H1 (cell line): Measurements from ENCODE around the gene TLR9. TPM values are rescaled to one million over a fixed set of nuclear protein-coding genes. Genes with fewer than 3 reads are reported as not detected.

Source experiments
- ASH2L ChIP-seq: fragments of 200-600, 300-600 bp; sonication (generic); IDR thresholded peaks from one replicate; pipeline ENCODE4 v1.7.1; 2017; ENCODE audit warnings: low read length
- BRCA1 ChIP-seq: IDR thresholded peaks from 2 replicates; pipeline ENCODE4 v1.6.1; 2012; ENCODE audit warnings: low read depth, low read length, improper control_type of control experiment
- CBX8 ChIP-seq: fragments of 300-800, 300-1000 bp; sonication (generic); IDR thresholded peaks from 2 replicates; pipeline ENCODE4 v1.7.1; 2016; ENCODE audit warnings: low read depth, low read length, borderline replicate concordance
- CHD2 ChIP-seq: IDR thresholded peaks from 2 replicates; pipeline ENCODE4 v1.6.1; 2012; ENCODE audit warnings: low read length, improper control_type of control experiment
- CREB1 ChIP-seq: IDR thresholded peaks from 2 replicates; pipeline ENCODE4 v1.6.1; 2012; ENCODE audit warnings: inconsistent platforms
- CTCF ChIP-seq, 3 experiments: IDR thresholded peaks; 1 replicate in 2 of 3; 2 replicates in 1 of 3; pipeline versions ENCODE4 v1.5.1 to v1.6.1; 2011; ENCODE audit warnings: low read length in 3 of 3, mild to moderate bottlenecking in 3 of 3, inconsistent platforms in 2 of 3, low read depth in 1 of 3, moderate library complexity in 1 of 3; ENCODE audit not compliant: insufficient read depth in 1 of 3; ENCODE audit errors: control extremely low read depth in 1 of 3
- E2F6 ChIP-seq: IDR thresholded peaks from 2 replicates; pipeline ENCODE4 v1.6.1; 2012; ENCODE audit warnings: inconsistent platforms
- JUN ChIP-seq: IDR thresholded peaks from 2 replicates; pipeline ENCODE4 v1.6.1; 2011; ENCODE audit warnings: low read depth, mild to moderate bottlenecking, improper control_type of control experiment, low read length
- KDM1A ChIP-seq: fragments of 200-600, 300-600 bp; sonication (generic); IDR thresholded peaks from 2 replicates; pipeline ENCODE4 v1.7.1; 2016; ENCODE audit warnings: mild to moderate bottlenecking, low read length, borderline replicate concordance
- KDM4A ChIP-seq: IDR thresholded peaks from one replicate; pipeline ENCODE4 v1.7.1; 2012; ENCODE audit warnings: low read depth, mild to moderate bottlenecking, moderate library complexity, low read length, inconsistent platforms; ENCODE audit not compliant: severe bottlenecking
- POLR2A ChIP-seq, 2 experiments: IDR thresholded peaks; 1 replicate in 1 of 2; 2 replicates in 1 of 2; pipeline ENCODE4 v1.6.1; 2011; ENCODE audit warnings: low read depth in 2 of 2, low read length in 2 of 2, mild to moderate bottlenecking in 2 of 2; ENCODE audit errors: control extremely low read depth in 1 of 2
- POLR2AphosphoS5 ChIP-seq: IDR thresholded peaks from 2 replicates; pipeline ENCODE4 v1.6.1; 2011; ENCODE audit warnings: low read depth, low read length
- RFX5 ChIP-seq: IDR thresholded peaks from 2 replicates; pipeline ENCODE4 v1.6.1; 2011; ENCODE audit warnings: low read depth, low read length, improper control_type of control experiment, borderline replicate concordance
- RXRA ChIP-seq: IDR thresholded peaks from 2 replicates; pipeline ENCODE4 v1.6.1; 2011; ENCODE audit warnings: low read depth, mild to moderate bottlenecking, low read length, moderate library complexity; ENCODE audit not compliant: insufficient read depth
- SIN3A ChIP-seq, 2 experiments: IDR thresholded peaks in 1 of 2; conservative IDR thresholded peaks in 1 of 2; 2 replicates each; pipeline ENCODE4 v1.6.1; 2011 to 2012; ENCODE audit warnings: low read length in 2 of 2, improper control_type of control experiment in 1 of 2, low read depth in 1 of 2, mild to moderate bottlenecking in 1 of 2
- SIX5 ChIP-seq: IDR thresholded peaks from 2 replicates; pipeline ENCODE4 v1.6.1; 2011; ENCODE audit warnings: mild to moderate bottlenecking, low read depth, low read length
- SP4 ChIP-seq: IDR thresholded peaks from 2 replicates; pipeline ENCODE4 v1.6.1; 2012; ENCODE audit warnings: low read length, inconsistent platforms
- TAF7 ChIP-seq: optimal IDR thresholded peaks from 2 replicates; pipeline ENCODE3; 2011; ENCODE audit warnings: low read depth, mild to moderate bottlenecking, inconsistent platforms, low read length, moderate library complexity, borderline replicate concordance
- TBP ChIP-seq: IDR thresholded peaks from 2 replicates; pipeline ENCODE4 v1.6.1; 2011; ENCODE audit warnings: low read depth, low read length, improper control_type of control experiment
- USF2 ChIP-seq: IDR thresholded peaks from 2 replicates; pipeline ENCODE4 v1.6.1; 2011; ENCODE audit warnings: low read length, improper control_type of control experiment
- polyA plus RNA-seq, 7 experiments: library from polyadenylated mRNA; depleted of rRNA in 3 of 7; stranded (reverse) in 5 of 7; unstranded in 2 of 7; fragments of >200 nt in 5 of 7; fragments of 200-250 nt in 2 of 7; gene quantifications; 1 replicate in 5 of 7; 2 replicates in 1 of 7; 4 replicates in 1 of 7; pipeline versions ENCODE4 v1.2.1 to v1.2.3, GENCODE V29; 2011 to 2013; ENCODE audit warnings: missing spikeins in 2 of 7, mixed read lengths in 2 of 7
- total RNA-seq: library from RNA; stranded (reverse); fragmentation: NEBNext Ultra II Directional; extraction: Animal tissue kit (Norgen Biotek cat#: 25700); gene quantifications from 2 replicates; pipeline ENCODE4 v1.2.1, GENCODE V29; 2021

Gene TLR9
- total and polyA plus RNA-seq, 2 of the 8 experiments (the other 6 are each of a cell fraction or from before 2014, with no cell fraction given): 0.05 TPM; not detected in 1

- TF ChIP-seq CTCF (IDR thresholded peaks at IDR 0.05; ENCODE audit: control extremely low read depth in 1 of 3, insufficient read depth in 1 of 3, low read depth in 1 of 3, low read length in 3 of 3): peak in 2 of 3 experiments; percentile 6 to 14; a peak in 2 of 4 replicates
- TF ChIP-seq USF2: no peak
- no peak for TF ChIP-seq SIX5
- TF ChIP-seq JUN: 0 out of 2 replicates have a peak, but pooled peaks have one; percentile 23
- TF ChIP-seq SIN3A (conservative IDR thresholded peaks at IDR 0.05 in 1 of 2, IDR thresholded peaks at IDR 0.05 in 1 of 2; ENCODE audit: low read depth in 1 of 2, low read length in 2 of 2): peak; percentile 15 to 49; a peak in 1 of 4 replicates
- peak; percentile 85 for TF ChIP-seq POLR2AphosphoS5
- no peak for TF ChIP-seq BRCA1
- TF ChIP-seq CREB1: 0 out of 2 replicates have a peak, but pooled peaks have one; percentile 30
- TF ChIP-seq TBP: peak; percentile 91
- TF ChIP-seq KDM1A: no peak
- peak; percentile 79 for TF ChIP-seq E2F6
- peak; percentile 88 for TF ChIP-seq SP4
- TF ChIP-seq CBX8: no peak
- no peak for TF ChIP-seq RXRA
- no peak for TF ChIP-seq TAF7
- no peak for TF ChIP-seq RFX5
- peak in 1 of 2 experiments; percentile 85; a peak in 2 of 3 replicates for TF ChIP-seq POLR2A (IDR thresholded peaks at IDR 0.05; ENCODE audit: control extremely low read depth in 1 of 2, low read depth in 2 of 2, low read length in 2 of 2)
- TF ChIP-seq KDM4A: peak; percentile 63
- TF ChIP-seq CHD2: peak; percentile 56
- TF ChIP-seq ASH2L: peak; percentile 86
These were observed 27.4 kb downstream of the TLR9 start, which contains the start of gene ALAS1 (continued) for GRCh38 chr3:52197842-52198625.
